Endothelial cell of umbilical vein (primary cell): ENCODE results near the gene TAS2R3.

Experiments
- CTCF ChIP-seq, 2 donors: IDR thresholded peaks; 1 replicate in 1 of 2; 2 replicates in 1 of 2; pipeline ENCODE4 v1.5.1; 2011; ENCODE audit warnings: low read length in 2 of 2, mild to moderate bottlenecking in 2 of 2, moderate library complexity in 2 of 2, control low read depth in 1 of 2, inconsistent platforms in 1 of 2, low read depth in 1 of 2; ENCODE audit not compliant: insufficient read depth in 1 of 2; ENCODE audit errors: extremely low read depth in 1 of 2
- FOS ChIP-seq: IDR thresholded peaks from 2 replicates; pipeline ENCODE4 v1.6.1; 2011; ENCODE audit warnings: mild to moderate bottlenecking, low read length, moderate library complexity, borderline replicate concordance; ENCODE audit not compliant: insufficient read depth
- MAX ChIP-seq: IDR thresholded peaks from 2 replicates; pipeline ENCODE4 v1.6.1; 2011; ENCODE audit not compliant: insufficient read depth, insufficient read length
- MYC ChIP-seq: IDR thresholded peaks from one replicate; pipeline ENCODE4 v1.6.1; 2011; ENCODE audit warnings: mild to moderate bottlenecking, low read depth, low read length
- POLR2A ChIP-seq: IDR thresholded peaks from 2 replicates; pipeline ENCODE4 v1.6.1; 2012; ENCODE audit warnings: low read depth, mild to moderate bottlenecking, control low read depth, low read length
- POLR2AphosphoS5 ChIP-seq: IDR thresholded peaks from 2 replicates; pipeline ENCODE4 v1.6.1; 2012; ENCODE audit warnings: low read depth, mild to moderate bottlenecking, control low read depth, low read length, moderate library complexity; ENCODE audit not compliant: insufficient read depth

GRCh38 chr7:141748396-141748795, 15.5 kb upstream of the TAS2R3 start:
- TF ChIP-seq MAX (no peak), POLR2AphosphoS5 (no peak), CTCF (IDR thresholded peaks at IDR 0.05; ENCODE audit: extremely low read depth in 1 of 2, insufficient read depth in 1 of 2, low read depth in 1 of 2, low read length in 2 of 2) (no peak), FOS (no peak), POLR2A (no peak), MYC (no peak)
